Caki2 (cell line): ENCODE measurements around the gene EVX1. TPM values are rescaled to one million over a fixed set of nuclear protein-coding genes. Genes with fewer than 3 reads are reported as not detected.
A peak's percentile ranks its signal among the peaks of the same experiment; 100 is the strongest.

Experiments
- DNase-seq: peaks from one replicate; pipeline ENCODE4 v3.0.0-alpha.2; 2015; ENCODE audit warnings: low read depth
- in situ Hi-C: cut with HindIII; loops from 2 replicates; pipeline ENCODE4 v1.10.0; 2016; ENCODE audit warnings: low sequenced_read_pairs, low pct_unique_long_range_greater_than_20kb, mixed read lengths
- total RNA-seq: library from RNA; depleted of rRNA; stranded (reverse); fragments of >200 nt; shearing (Covaris generic); gene quantifications from 2 replicates; pipeline ENCODE4 v1.2.3, GENCODE V29; 2014; ENCODE audit warnings: low replicate concordance; rRNA removed

The EVX1 gene
- total RNA-seq = not detected in 2 replicates

- in situ Hi-C loops = no loop called here
- DNase-seq = no peak
Measured at GRCh38 chr7:27242555-27243339, at the start of gene EVX1. EVX1 (plus strand) TSS chr7:27242802; CDS start chr7:27243031, 229 bp downstream.

DNA sequence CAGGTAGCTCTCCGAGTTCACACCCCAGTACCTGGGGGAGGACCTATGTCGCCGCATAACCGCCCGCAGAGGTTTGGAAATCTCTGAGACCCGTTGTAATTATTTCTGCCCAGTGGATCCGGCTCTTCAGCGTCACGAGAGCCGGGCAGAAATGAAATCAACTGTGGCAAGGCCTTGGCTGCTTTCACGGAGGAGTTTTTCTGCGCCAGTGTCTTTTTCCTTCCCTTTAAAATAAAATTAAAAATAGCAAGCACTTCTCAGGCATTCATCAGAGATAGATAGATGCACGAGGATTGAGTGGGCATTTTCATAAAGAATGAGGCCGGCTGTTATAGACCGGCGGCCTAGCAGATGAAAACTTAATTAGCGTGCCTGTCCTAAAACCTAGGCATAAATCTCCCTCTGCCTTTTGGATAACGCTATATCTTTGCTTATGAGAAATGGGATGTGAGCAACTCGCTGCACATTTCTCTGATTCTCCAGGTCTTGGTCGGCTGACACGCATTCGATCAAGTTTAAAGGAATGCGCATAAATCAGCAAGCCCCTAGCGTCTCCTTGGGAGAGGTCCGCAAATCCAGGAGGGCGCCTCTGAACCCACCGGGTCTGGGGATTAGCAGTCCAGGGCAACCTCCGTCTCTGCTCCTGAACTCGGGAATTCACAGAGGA is 49.1 kb upstream of the EVX1 start:
- in situ Hi-C loops = no loop called here
- no peak for DNase-seq

DNA sequence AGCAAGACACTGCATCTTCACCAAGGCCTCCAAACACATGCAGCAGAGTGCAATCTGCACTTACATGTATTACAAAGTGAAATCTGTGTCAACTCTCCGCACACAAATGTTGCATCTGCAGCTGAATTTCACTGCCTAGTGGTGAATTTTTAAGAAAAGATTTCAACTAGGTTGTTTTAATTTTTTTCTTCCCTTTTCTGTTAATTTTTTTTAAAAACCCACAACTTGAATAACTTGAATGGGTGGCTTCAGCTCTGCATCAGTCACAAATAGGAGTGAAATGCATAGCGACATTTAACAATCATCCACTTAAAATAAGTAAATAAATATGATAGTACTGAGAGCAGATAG is 48.6 kb upstream of the EVX1 start:
- in situ Hi-C loops = no loop called here
- no peak for DNase-seq

DNA sequence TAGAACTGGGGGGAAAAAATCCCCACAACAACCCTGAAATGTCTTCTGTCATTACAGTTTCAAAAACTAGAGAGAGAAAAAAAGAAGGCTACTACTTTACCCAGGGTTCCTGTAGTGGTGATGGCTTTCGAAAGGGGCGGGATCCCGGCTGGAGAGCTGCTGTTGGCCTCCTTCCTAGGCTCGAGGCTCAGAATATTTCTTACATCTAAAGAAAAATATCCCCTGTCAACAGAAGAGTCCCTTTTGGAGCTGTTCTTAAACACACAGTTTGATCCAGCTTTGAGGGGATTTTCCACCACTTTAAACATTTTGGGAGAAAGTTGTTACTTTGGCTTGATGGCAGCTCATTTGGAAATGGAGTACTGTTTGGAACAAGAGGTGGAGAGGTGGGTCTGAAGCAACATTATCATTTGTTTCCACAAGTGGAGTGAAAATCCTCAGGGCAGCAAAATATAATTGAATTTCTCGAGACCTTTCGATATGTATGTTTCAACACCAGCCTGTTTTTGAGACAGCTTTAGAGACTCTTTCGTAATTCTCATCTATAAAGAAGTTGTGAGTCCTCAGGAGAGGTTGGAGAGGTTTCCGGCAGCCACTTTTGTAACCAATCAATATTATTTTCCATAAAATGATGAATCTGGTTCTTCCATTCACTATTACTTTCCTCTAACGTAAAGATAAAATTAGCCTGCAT is 47.8 kb upstream of the EVX1 start:
- DNase-seq = no peak
- in situ Hi-C loops = no loop called here

- in situ Hi-C loops = no loop called here
- peak; percentile 42 for DNase-seq
Measured at GRCh38 chr7:27196287-27196767, 46.3 kb upstream of the EVX1 start.

- in situ Hi-C loops = no loop called here
- no peak for DNase-seq
Measured at GRCh38 chr7:27197137-27198042, 45.2 kb upstream of the EVX1 start.

DNA sequence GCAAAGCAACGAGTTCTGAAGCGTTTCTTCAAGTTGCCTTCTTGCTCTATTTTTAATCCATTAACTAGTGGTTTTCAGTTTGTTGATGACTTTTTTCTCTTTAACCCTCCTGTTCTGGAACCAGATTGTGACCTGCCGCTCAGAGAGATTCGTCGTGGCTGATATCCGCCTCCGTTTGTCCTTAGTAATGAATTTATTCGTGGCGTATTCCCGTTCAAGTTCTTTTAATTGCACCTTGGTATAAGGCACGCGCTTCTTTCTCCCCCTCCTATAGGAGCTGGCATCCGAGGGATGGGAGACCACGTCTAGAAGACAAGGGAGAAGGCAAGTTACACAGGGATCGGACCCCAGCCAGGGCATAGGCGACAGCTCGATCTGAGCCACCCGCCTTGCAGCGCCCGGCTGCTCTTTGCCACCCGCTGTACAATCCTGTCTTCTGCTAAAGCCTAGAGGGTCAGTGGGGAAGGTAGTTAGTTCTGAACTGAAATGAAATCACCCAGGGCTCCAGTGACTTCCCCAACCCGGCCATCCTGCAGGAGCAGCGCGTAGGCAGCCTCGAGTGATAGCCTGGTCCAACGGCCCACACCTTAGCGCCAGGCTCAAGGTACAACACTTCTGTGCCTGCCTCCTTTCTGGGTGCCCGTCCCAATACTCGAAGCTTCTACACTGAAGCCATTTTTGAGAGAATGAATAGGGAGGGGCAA is 44.3 kb upstream of the EVX1 start:
- no peak for DNase-seq
- in situ Hi-C loops = no loop called here

GRCh38 chr7:27198871-27199801 is 43.5 kb upstream of the EVX1 start:
- peak; percentile 44 for DNase-seq
- in situ Hi-C loops = no loop called here

GRCh38 chr7:27199849-27200760 is 42.5 kb upstream of the EVX1 start, which contains the start of gene HOXA13:
HOXA13 (minus strand) TSS chr7:27200091; CDS start chr7:27200077, 14 bp downstream.
- DNase-seq = peak; percentile 86
- in situ Hi-C loops = no loop called here

GRCh38 chr7:27200761-27201579 is 41.6 kb upstream of the EVX1 start:
- DNase-seq = no peak
- in situ Hi-C loops = no loop called here

DNA sequence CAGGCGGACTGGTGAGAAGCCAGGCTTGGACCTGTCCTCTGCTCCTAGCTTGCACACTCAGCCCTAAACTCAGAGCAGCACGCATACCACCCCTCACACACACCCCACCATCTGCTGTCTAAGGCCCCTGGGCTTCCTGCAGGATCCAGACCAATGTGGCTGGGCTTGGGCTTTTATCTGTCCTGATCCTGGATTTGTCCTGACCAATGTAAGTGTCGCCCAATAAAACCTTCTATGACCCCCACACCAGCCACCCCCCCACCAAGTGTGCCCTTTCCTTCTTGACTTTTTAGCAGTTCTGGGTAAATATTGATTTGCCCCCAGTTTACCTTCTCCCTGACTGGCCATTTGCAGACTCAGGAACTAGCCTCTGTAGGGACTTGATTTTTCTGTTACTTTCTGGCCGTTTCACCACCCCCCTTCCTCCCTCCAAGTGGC is 41.0 kb upstream of the EVX1 start:
- in situ Hi-C loops = no loop called here
- DNase-seq = no peak

GRCh38 chr7:27202018-27202861 is 40.4 kb upstream of the EVX1 start:
- in situ Hi-C loops = no loop called here
- no peak for DNase-seq

GRCh38 chr7:27202862-27203134 is 39.8 kb upstream of the EVX1 start:
- in situ Hi-C loops = no loop called here
- DNase-seq = no peak

DNA sequence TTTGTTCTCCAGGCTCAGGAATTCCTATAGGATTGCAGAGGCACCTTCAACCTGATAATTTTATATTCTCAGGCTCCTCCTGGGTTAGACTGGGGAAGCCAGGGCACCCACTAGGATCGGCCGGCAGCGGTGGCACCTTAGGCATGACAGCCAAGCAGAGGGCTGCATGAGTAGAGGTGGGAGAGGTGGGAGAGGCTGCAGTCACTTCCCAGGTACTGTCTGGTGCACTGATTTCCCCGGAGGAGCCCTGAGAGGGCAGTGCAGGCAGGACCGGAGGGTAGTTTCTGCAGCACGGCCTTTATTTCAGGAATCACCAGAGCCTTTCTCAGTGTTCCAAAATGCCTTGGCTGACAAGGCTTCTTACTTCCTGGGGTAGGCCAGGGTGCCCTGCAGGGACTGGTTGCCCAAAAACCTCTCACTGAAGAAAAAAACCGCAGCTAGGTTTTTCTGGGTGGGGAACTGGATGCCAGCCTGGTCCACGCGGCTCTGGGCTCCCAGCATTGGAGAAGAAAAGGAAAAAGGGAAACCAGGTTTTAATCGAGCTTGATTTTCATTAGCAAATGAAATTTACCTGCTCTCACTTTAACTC is 39.1 kb upstream of the EVX1 start:
- in situ Hi-C loops = no loop called here
- no peak for DNase-seq
